PFSK-1 (cell line): ENCODE results near the gene TAAR8.

Source experiments
- FOXP2 ChIP-seq: optimal IDR thresholded peaks from 2 replicates; pipeline ENCODE3; 2011; ENCODE audit warnings: borderline replicate concordance, control low read depth, inconsistent platforms; ENCODE audit not compliant: insufficient read depth; ENCODE audit errors: extremely low read length, extremely low read depth
- POLR2AphosphoS5 ChIP-seq: IDR thresholded peaks from 2 replicates; pipeline ENCODE4 v1.6.1; 2012; ENCODE audit warnings: low read depth, mild to moderate bottlenecking, control low read depth, low read length, moderate library complexity
- REST ChIP-seq, 2 experiments: IDR thresholded peaks; 2 replicates each; pipeline versions ENCODE4 v1.6.1 to v1.8.0; 2011 to 2012; ENCODE audit warnings: low read depth in 2 of 2, low read length in 2 of 2, control low read depth in 1 of 2, inconsistent platforms in 1 of 2, mild to moderate bottlenecking in 1 of 2, moderate library complexity in 1 of 2; ENCODE audit not compliant: insufficient read depth in 1 of 2
- SIN3A ChIP-seq: IDR thresholded peaks from 2 replicates; pipeline ENCODE4 v1.6.1; 2012; ENCODE audit warnings: mild to moderate bottlenecking, low read length, moderate library complexity, borderline replicate concordance; ENCODE audit not compliant: insufficient read depth
- TAF1 ChIP-seq: IDR thresholded peaks from 2 replicates; pipeline ENCODE4 v1.6.1; 2012; ENCODE audit warnings: low read length, control low read depth, borderline replicate concordance; ENCODE audit not compliant: insufficient read depth

The TAAR8 gene

DNA sequence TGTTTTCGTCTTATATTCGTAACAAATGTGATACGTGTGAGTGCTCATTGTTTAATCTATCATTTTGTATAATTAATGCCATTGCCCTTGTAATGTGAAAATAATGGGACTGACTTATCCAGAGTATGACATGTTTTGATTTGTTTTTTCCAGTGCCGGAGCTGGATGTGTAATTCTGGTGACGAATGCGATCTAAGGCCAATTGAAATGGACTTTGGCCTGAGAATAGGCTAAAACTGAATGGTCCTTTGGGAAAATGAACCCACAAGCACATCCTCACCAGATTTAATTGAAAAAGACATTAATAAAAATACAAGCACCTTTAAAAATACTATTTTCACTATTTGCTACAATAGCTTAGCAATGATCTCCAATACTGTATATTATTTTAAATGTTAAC lies 43.7 kb downstream of the TAAR8 start:
- TF ChIP-seq SIN3A (no peak), POLR2AphosphoS5 (no peak), FOXP2 (no peak), TAF1 (no peak), REST (IDR thresholded peaks at IDR 0.05; ENCODE audit: insufficient read depth in 1 of 2, low read depth in 2 of 2, low read length in 2 of 2) (no peak)

- no peak for TF ChIP-seq REST (IDR thresholded peaks at IDR 0.05; ENCODE audit: insufficient read depth in 1 of 2, low read depth in 2 of 2, low read length in 2 of 2)
- no peak for TF ChIP-seq SIN3A
- TF ChIP-seq POLR2AphosphoS5, result no peak
- no peak for TF ChIP-seq TAF1
- TF ChIP-seq FOXP2, result no peak
Observed at GRCh38 chr6:132598473-132598872, 46.0 kb downstream of the TAAR8 start.
